ENCODE measurements around the gene PSME2. TPM values are rescaled to one million over a fixed set of nuclear protein-coding genes. Genes with fewer than 3 reads are reported as not detected.

The PSME2 gene
- total and polyA plus RNA-seq, 2 of the 13 experiments (the other 11 are each of a cell fraction or from before 2014, with no cell fraction given) = 332 to 716 TPM

DNA sequence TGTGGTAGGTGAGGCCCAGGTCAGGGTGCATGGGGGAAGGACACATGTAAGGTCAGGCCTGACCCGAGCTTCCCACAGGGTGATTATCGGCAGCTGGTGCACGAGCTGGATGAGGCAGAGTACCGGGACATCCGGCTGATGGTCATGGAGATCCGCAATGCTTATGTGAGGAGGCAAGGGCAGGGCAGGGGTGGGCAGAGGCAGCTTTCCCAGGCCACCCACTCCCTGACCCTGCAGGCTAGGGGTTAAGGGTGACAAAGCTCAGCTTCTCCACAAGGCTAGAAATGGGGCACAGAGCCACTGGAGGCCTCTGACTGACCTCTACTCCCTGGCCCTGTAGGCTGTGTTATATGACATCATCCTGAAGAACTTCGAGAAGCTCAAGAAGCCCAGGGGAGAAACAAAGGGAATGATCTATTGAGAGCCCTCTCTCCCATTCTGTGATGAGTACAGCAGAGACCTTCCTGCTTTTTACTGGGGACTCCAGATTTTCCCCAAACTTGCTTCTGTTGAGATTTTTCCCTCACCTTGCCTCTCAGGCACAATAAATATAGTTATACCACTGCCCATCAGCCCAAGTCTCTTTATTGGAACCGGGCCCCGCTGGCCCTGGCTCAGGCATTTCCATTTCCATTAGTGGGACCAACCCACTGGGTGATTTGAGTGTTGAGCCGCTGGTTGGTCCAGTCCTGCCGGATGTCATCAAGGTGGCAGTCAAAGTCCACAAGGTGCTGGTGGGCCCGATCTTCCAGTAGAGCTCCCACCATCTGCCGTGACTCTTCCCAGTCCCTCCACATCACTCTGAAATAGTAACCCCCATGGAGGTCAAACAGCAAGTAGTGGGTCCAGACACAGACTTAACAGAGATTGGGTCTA lies 7.8 kb downstream of the PSME2 start (continued):
- TF ChIP-seq ZNF552 (CRISPR knock-in tag; IDR thresholded peaks at IDR 0.05; ENCODE audit: borderline replicate concordance) (no peak; the same call in 1 of the 2 replicates), ZFYVE20 (CRISPR knock-in tag; IDR thresholded peaks at IDR 0.05; ENCODE audit: borderline replicate concordance, low read depth) (no peak), SPEN (CRISPR knock-in tag; IDR thresholded peaks at IDR 0.05; ENCODE audit: low read depth) (no peak), ZNF75D (CRISPR knock-in tag; IDR thresholded peaks at IDR 0.05; ENCODE audit: borderline replicate concordance) (no peak), ZNF33A (CRISPR knock-in tag; IDR thresholded peaks at IDR 0.05; ENCODE audit: borderline replicate concordance) (no peak), ZNF143 (CRISPR knock-in tag; IDR thresholded peaks at IDR 0.05) (no peak), CENPX (CRISPR knock-in tag; IDR thresholded peaks at IDR 0.05) (no peak), MLLT10 (CRISPR knock-in tag; IDR thresholded peaks at IDR 0.05) (no peak), DNMT1 (CRISPR knock-in tag; IDR thresholded peaks at IDR 0.05) (no peak), GABPA (IDR thresholded peaks at IDR 0.05; ENCODE audit: low read depth, low read length) (no peak), GABPA (CRISPR knock-in tag; IDR thresholded peaks at IDR 0.05; ENCODE audit: low read depth) (no peak), ZNF564 (CRISPR knock-in tag; IDR thresholded peaks at IDR 0.05) (no peak), ZNF138 (CRISPR knock-in tag; IDR thresholded peaks at IDR 0.05; ENCODE audit: low read depth) (no peak), ZNF501 (CRISPR knock-in tag; IDR thresholded peaks at IDR 0.05) (no peak), ZBTB7B (CRISPR knock-in tag; IDR thresholded peaks at IDR 0.05) (no peak), ZNF790 (CRISPR knock-in tag; IDR thresholded peaks at IDR 0.05; ENCODE audit: borderline replicate concordance) (no peak), PCBP1 (IDR thresholded peaks at IDR 0.05; ENCODE audit: borderline replicate concordance, low read depth, low read length) (no peak), IRF2 (CRISPR knock-in tag; IDR thresholded peaks at IDR 0.05) (no peak), ZNF510 (CRISPR knock-in tag; IDR thresholded peaks at IDR 0.05; ENCODE audit: low read depth) (no peak)
- TF ChIP-seq, protein P1, sequence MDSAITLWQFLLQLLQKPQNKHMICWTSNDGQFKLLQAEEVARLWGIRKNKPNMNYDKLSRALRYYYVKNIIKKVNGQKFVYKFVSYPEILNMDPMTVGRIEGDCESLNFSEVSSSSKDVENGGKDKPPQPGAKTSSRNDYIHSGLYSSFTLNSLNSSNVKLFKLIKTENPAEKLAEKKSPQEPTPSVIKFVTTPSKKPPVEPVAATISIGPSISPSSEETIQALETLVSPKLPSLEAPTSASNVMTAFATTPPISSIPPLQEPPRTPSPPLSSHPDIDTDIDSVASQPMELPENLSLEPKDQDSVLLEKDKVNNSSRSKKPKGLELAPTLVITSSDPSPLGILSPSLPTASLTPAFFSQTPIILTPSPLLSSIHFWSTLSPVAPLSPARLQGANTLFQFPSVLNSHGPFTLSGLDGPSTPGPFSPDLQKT (CRISPR knock-in tag; IDR thresholded peaks at IDR 0.05; ENCODE audit: borderline replicate concordance) = no peak
- TF ChIP-seq, protein P2, sequence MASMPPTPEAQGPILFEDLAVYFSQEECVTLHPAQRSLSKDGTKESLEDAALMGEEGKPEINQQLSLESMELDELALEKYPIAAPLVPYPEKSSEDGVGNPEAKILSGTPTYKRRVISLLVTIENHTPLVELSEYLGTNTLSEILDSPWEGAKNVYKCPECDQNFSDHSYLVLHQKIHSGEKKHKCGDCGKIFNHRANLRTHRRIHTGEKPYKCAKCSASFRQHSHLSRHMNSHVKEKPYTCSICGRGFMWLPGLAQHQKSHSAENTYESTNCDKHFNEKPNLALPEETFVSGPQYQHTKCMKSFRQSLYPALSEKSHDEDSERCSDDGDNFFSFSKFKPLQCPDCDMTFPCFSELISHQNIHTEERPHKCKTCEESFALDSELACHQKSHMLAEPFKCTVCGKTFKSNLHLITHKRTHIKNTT (CRISPR knock-in tag; IDR thresholded peaks at IDR 0.05) = no peak
- TF ChIP-seq, protein P3, sequence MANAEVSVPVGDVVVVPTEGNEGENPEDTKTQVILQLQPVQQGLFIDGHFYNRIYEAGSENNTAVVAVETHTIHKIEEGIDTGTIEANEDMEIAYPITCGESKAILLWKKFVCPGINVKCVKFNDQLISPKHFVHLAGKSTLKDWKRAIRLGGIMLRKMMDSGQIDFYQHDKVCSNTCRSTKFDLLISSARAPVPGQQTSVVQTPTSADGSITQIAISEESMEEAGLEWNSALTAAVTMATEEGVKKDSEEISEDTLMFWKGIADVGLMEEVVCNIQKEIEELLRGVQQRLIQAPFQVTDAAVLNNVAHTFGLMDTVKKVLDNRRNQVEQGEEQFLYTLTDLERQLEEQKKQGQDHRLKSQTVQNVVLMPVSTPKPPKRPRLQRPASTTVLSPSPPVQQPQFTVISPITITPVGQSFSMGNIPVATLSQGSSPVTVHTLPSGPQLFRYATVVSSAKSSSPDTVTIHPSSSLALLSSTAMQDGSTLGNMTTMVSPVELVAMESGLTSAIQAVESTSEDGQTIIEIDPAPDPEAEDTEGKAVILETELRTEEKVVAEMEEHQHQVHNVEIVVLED (CRISPR knock-in tag; IDR thresholded peaks at IDR 0.05; ENCODE audit: borderline replicate concordance) = no peak
- TF ChIP-seq, protein P4, sequence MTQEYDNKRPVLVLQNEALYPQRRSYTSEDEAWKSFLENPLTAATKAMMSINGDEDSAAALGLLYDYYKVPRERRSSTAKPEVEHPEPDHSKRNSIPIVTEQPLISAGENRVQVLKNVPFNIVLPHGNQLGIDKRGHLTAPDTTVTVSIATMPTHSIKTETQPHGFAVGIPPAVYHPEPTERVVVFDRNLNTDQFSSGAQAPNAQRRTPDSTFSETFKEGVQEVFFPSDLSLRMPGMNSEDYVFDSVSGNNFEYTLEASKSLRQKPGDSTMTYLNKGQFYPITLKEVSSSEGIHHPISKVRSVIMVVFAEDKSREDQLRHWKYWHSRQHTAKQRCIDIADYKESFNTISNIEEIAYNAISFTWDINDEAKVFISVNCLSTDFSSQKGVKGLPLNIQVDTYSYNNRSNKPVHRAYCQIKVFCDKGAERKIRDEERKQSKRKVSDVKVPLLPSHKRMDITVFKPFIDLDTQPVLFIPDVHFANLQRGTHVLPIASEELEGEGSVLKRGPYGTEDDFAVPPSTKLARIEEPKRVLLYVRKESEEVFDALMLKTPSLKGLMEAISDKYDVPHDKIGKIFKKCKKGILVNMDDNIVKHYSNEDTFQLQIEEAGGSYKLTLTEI (CRISPR knock-in tag; conservative IDR thresholded peaks at IDR 0.05) = no peak
- TF ChIP-seq, protein P5, sequence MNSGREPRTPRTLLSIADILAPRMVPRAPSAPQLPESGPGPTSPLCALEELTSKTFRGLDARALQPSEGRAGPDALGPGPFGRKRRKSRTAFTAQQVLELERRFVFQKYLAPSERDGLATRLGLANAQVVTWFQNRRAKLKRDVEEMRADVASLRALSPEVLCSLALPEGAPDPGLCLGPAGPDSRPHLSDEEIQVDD (CRISPR knock-in tag; IDR thresholded peaks at IDR 0.05; ENCODE audit: borderline replicate concordance) = no peak
